ENCODE data around the gene C2CD2L.

GRCh38 chr11:119149786-119150275, 42.7 kb downstream of the C2CD2L start:
- no peak for TF ChIP-seq CTCF (IDR thresholded peaks at IDR 0.05)
- no peak for TF ChIP-seq ZFX (IDR thresholded peaks at IDR 0.05; ENCODE audit: borderline replicate concordance)

Measured in 22Rv1 (cell line).